HCT116 (cell line): ENCODE measurements around the gene CNPPD1. TPM values are rescaled to one million over a fixed set of nuclear protein-coding genes. Genes with fewer than 3 reads are reported as not detected.

ENCODE experiments used
- ATAC-seq: fragments of 200-7000 bp; cut with Tn5 transposase; 2 replicates; pipeline ENCODE4 v1.9.1; 2020; ENCODE audit warnings: mild to moderate bottlenecking, moderate library complexity
- BruUV-seq: library from RNA; stranded (reverse); fragments of 400-500 nt; replicated peaks from 2 replicates; lab custom pipeline; 2021; lab: Mats Ljungman, UMichigan
- CTCF ChIA-PET: fragments of 300-600 bp; sonication (Branson Sonifier 250); formaldehyde crosslinking; loops from one replicate; lab custom pipeline; 2021; ENCODE audit warnings: antibody characterized with exemption; lab: Charles Lee
- POLR2A ChIA-PET: fragments of 300-600, 350-600 bp; sonication (Branson Sonifier 250); formaldehyde crosslinking; loops from one replicate; lab custom pipeline; 2021; ENCODE audit warnings: antibody characterized with exemption; lab: Charles Lee
- RAD21 ChIA-PET, 2 experiments: fragments of 300-600 bp; sonication (Branson Sonifier 250); formaldehyde crosslinking; loops; one replicate each; lab custom pipeline; 2023; ENCODE audit warnings: low total read pairs in 2 of 2; ENCODE audit not compliant: uncharacterized antibody in 2 of 2, unreplicated experiment in 2 of 2, low non-redundant PET in 1 of 2; lab: Charles Lee
- DNase-seq: peaks from one replicate; pipeline ENCODE4 v3.0.0-alpha.2; 2010; ENCODE audit warnings: low read depth, low spot score
- H2AFZ ChIP-seq: fragments of 200-600 bp; shearing (Covaris generic), sonication (generic); 2 replicates; pipeline ENCODE4 v1.6.1; 2017; ENCODE audit warnings: low read depth, mixed run types, mixed read lengths, antibody characterized with exemption, low read length; ENCODE audit not compliant: poor library complexity, severe bottlenecking
- H3K27ac ChIP-seq: 2 replicates; pipeline ENCODE4 v1.5.1; 2012; ENCODE audit warnings: low read depth, low read length
- H3K27me3 ChIP-seq: fragments of 200-600 bp; sonication (generic); 2 replicates; pipeline ENCODE4 v1.6.1; 2016; ENCODE audit warnings: mixed run types, low read length, mixed read lengths; ENCODE audit not compliant: insufficient read depth
- H3K36me3 ChIP-seq, 2 experiments: fragments of 200-500 bp in 1 of 2; fragments of 200-600 bp in 1 of 2; sonication (Bioruptor generic) in 1 of 2; sonication (generic) in 1 of 2; 2 replicates each; pipeline versions ENCODE4 v1.5.1 to v1.6.1; 2014 to 2016; ENCODE audit warnings: low read length in 2 of 2, inconsistent platforms in 1 of 2, mixed read lengths in 1 of 2, mixed run types in 1 of 2; ENCODE audit not compliant: insufficient read depth in 2 of 2, control insufficient read depth in 1 of 2
- H3K4me1 ChIP-seq, 2 experiments: fragments of 200-600 bp in 1 of 2; sonication (generic) in 1 of 2; 2 replicates each; pipeline versions ENCODE4 v1.5.1 to v1.6.1; 2012 to 2017; ENCODE audit warnings: low read length in 2 of 2, inconsistent platforms in 1 of 2, mild to moderate bottlenecking in 1 of 2, mixed read lengths in 1 of 2, mixed run types in 1 of 2, moderate library complexity in 1 of 2; ENCODE audit not compliant: insufficient read depth in 2 of 2, control insufficient read depth in 1 of 2
- H3K4me2 ChIP-seq: fragments of 200-600 bp; sonication (generic); 2 replicates; pipeline ENCODE4 v1.6.1; 2017; ENCODE audit warnings: mixed run types, low read length, mixed read lengths
- H3K4me3 ChIP-seq, 2 experiments: fragments of 200-600 bp in 1 of 2; sonication (generic) in 1 of 2; replicated peaks in 1 of 2; 2 replicates each; pipeline ENCODE4 v1.5.1; 2011 to 2016; ENCODE audit warnings: low read length in 2 of 2, control low read depth in 1 of 2, low read depth in 1 of 2, mild to moderate bottlenecking in 1 of 2, mixed read lengths in 1 of 2, mixed run types in 1 of 2
- H3K79me2 ChIP-seq: fragments of 200-600 bp; sonication (generic); 2 replicates; pipeline ENCODE4 v1.6.1; 2017; ENCODE audit warnings: mild to moderate bottlenecking, mixed run types, low read length, moderate library complexity, mixed read lengths; ENCODE audit not compliant: insufficient read depth
- H3K9ac ChIP-seq: fragments of 200-600 bp; sonication (generic); 2 replicates; pipeline ENCODE4 v1.6.1; 2016; ENCODE audit warnings: low read length, mixed read lengths
- H3K9me2 ChIP-seq: fragments of 200-600 bp; sonication (generic), shearing (Covaris generic); 2 replicates; pipeline ENCODE4 v1.6.1; 2017; ENCODE audit warnings: mixed run types, mild to moderate bottlenecking, moderate library complexity; ENCODE audit not compliant: insufficient read depth
- H3K9me3 ChIP-seq, 2 experiments: fragments of 200-500 bp in 1 of 2; fragments of 200-600 bp in 1 of 2; sonication (Bioruptor generic) in 1 of 2; sonication (generic) in 1 of 2; 2 replicates each; pipeline ENCODE4 v1.6.1; 2014 to 2017; ENCODE audit warnings: low read length in 2 of 2, mixed read lengths in 2 of 2, inconsistent platforms in 1 of 2, low read depth in 1 of 2, mild to moderate bottlenecking in 1 of 2, mixed run types in 1 of 2, moderate library complexity in 1 of 2; ENCODE audit not compliant: control insufficient read depth in 1 of 2, insufficient read depth in 1 of 2
- H4K20me1 ChIP-seq: fragments of 200-600 bp; sonication (generic), shearing (Covaris generic); 2 replicates; pipeline ENCODE4 v1.6.1; 2017; ENCODE audit warnings: mixed run types, mild to moderate bottlenecking, moderate library complexity; ENCODE audit not compliant: insufficient read depth
- CBX3 ChIP-seq: IDR thresholded peaks from 2 replicates; pipeline ENCODE4 v1.6.1; 2012; ENCODE audit warnings: low read depth
- EGR1 ChIP-seq: IDR thresholded peaks from 2 replicates; pipeline ENCODE4 v1.6.1; 2012; ENCODE audit warnings: low read depth
- MAX ChIP-seq: IDR thresholded peaks from 2 replicates; pipeline ENCODE4 v1.6.1; 2012
- POLR2A ChIP-seq: IDR thresholded peaks from 2 replicates; pipeline ENCODE4 v1.7.0; 2011; ENCODE audit warnings: borderline replicate concordance; ENCODE audit not compliant: insufficient read depth, insufficient read length; ENCODE audit errors: extremely low read depth
- POLR2AphosphoS5 ChIP-seq: IDR thresholded peaks from 2 replicates; pipeline ENCODE4 v1.6.1; 2011; ENCODE audit warnings: mild to moderate bottlenecking, low read depth, low read length, moderate library complexity
- RAD21 ChIP-seq: IDR thresholded peaks from 2 replicates; pipeline ENCODE4 v1.6.1; 2012; ENCODE audit warnings: low read depth, mild to moderate bottlenecking
- SIN3A ChIP-seq: IDR thresholded peaks from 2 replicates; pipeline ENCODE4 v1.6.1; 2012; ENCODE audit warnings: low read depth
- SP1 ChIP-seq: IDR thresholded peaks from 2 replicates; pipeline ENCODE4 v1.6.1; 2012; ENCODE audit warnings: low read depth
- ZBTB33 ChIP-seq: IDR thresholded peaks from 2 replicates; pipeline ENCODE4 v1.6.1; 2011; ENCODE audit warnings: mild to moderate bottlenecking, low read length, moderate library complexity; ENCODE audit not compliant: insufficient replicate concordance; ENCODE audit errors: extremely low read depth
- ZFX ChIP-seq: fragments of 450-650 bp; IDR thresholded peaks from 2 replicates; pipeline ENCODE4 v1.6.1; 2017
- ZNF274 ChIP-seq: fragments of 200-500 bp; sonication (Bioruptor generic); IDR thresholded peaks from 2 replicates; pipeline ENCODE4 v1.6.1; 2014; ENCODE audit warnings: mild to moderate bottlenecking, low read depth, low read length, inconsistent platforms
- intact Hi-C: fragments of 100-400 bp; cut with micrococcal nuclease; formaldehyde crosslinking; loops from 2 replicates; pipeline ENCODE4 v1.10.0; 2022
- total RNA-seq: library from RNA; stranded (reverse); gene quantifications from one replicate; pipeline ENCODE4 v1.2.1, GENCODE V29; 2021; ENCODE audit not compliant: unreplicated experiment

The CNPPD1 gene
- total RNA-seq, 1 experiment from 2014 or later = 41.9 TPM

DNA sequence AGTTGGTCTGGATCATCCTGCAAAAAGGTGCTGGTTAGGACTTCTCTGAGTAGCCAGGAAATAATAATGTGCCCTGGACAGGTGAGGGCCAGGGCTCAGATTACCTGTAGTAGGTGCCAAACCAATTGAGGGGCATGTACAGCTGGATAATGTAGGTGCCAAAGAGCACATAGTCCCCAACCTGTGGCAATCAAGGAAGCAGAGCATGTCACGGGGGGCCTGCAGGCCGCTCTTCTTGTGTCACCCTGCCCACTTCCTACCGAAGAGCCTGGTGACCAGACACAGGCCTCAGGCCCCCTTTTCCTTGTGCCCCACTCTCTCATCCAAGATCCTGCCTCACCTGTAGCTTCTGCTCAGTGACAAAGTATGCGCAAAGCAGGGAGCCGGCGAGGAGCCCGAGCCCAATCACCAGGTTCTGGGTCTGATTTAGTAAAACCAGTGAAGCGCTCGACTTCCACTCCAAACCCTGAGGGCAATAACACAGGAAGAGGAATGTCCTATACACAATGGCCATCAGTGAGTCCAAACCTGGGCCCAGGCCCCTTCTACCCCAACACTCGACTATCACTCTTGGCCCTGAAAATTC is 36.9 kb upstream of the CNPPD1 start:
- CTCF ChIA-PET = no interaction called here
- ATAC-seq (no peak), DNase-seq (no peak)
- H3K4me3 ChIP-seq = no peak overlapping the region
- H3K9me2 ChIP-seq = no peaks in the 10 kb centered on the region
- H3K9ac ChIP-seq = no peak overlapping the region
- RAD21 ChIA-PET = no interaction called here
- intact Hi-C loops = no loop called here
- BruUV-seq = no TSS peak
- no peaks in the 10 kb centered on the region for H4K20me1 ChIP-seq
- no peak overlapping the region for H3K4me2 ChIP-seq
- no peaks in the 10 kb centered on the region for H3K79me2 ChIP-seq
- H3K36me3 ChIP-seq = peaks cover 8 to 22% of the 10 kb centered on the region in 2 experiments; a peak in 3 of 4 replicates
- H3K27me3 ChIP-seq = no peaks in the 10 kb centered on the region
- POLR2A ChIA-PET = no interaction called here
- peaks cover 4 to 25% of the 10 kb centered on the region in 2 experiments; a peak in 3 of 4 replicates for H3K4me1 ChIP-seq
- H3K27ac ChIP-seq = no peak overlapping the region
- no peak overlapping the region for H2AFZ ChIP-seq
- TF ChIP-seq ZBTB33 = no peak
- no peak for TF ChIP-seq EGR1
- no peak for TF ChIP-seq CBX3
- no peak for TF ChIP-seq SP1
- no peak for TF ChIP-seq MAX
- no peak for TF ChIP-seq RAD21
- no peak for TF ChIP-seq ZNF274
- TF ChIP-seq POLR2AphosphoS5 = no peak
- TF ChIP-seq ZFX = no peak
- no peak for TF ChIP-seq POLR2A
- TF ChIP-seq SIN3A = no peak
- no peaks in the 10 kb centered on the region for H3K9me3 ChIP-seq
